Smooth muscle cell (in vitro differentiated cells): ENCODE data around the gene TENT5C. TPM values are rescaled to one million over a fixed set of nuclear protein-coding genes. Genes with fewer than 3 reads are reported as not detected.

Experiments used
- DNase-seq: peaks from one replicate; lab custom pipeline; 2025; ENCODE audit not compliant: unreplicated experiment; lab: John Stamatoyannopoulos, UW
- H2AFZ ChIP-seq: fragments of 200-600 bp; sonication (generic); 2 replicates; pipeline ENCODE4 v1.6.0; 2016; ENCODE audit warnings: antibody characterized with exemption, low read depth, mild to moderate bottlenecking
- H3F3A ChIP-seq: fragments of 200-600 bp; sonication (generic); 2 replicates; pipeline ENCODE4 v1.6.0; 2017; ENCODE audit warnings: antibody characterized with exemption, low read depth
- H3K27ac ChIP-seq: fragments of 200-600 bp; sonication (generic); 2 replicates; pipeline ENCODE4 v1.5.1; 2016; ENCODE audit warnings: low read depth, mild to moderate bottlenecking
- H3K27me3 ChIP-seq: fragments of 200-600 bp; sonication (generic); 2 replicates; pipeline ENCODE4 v1.6.1; 2016; ENCODE audit warnings: low read depth, mild to moderate bottlenecking
- H3K36me3 ChIP-seq: fragments of 200-600 bp; sonication (generic); 2 replicates; pipeline ENCODE4 v1.5.1; 2016; ENCODE audit warnings: low read depth
- H3K4me1 ChIP-seq: fragments of 200-600 bp; sonication (generic); 2 replicates; pipeline ENCODE4 v1.5.1; 2016; ENCODE audit warnings: low read depth
- H3K4me2 ChIP-seq: fragments of 200-600 bp; sonication (generic); 2 replicates; pipeline ENCODE4 v1.6.0; 2016; ENCODE audit warnings: mild to moderate bottlenecking
- H3K4me3 ChIP-seq: fragments of 200-600 bp; sonication (generic); 2 replicates; pipeline ENCODE4 v1.5.1; 2016; ENCODE audit warnings: mild to moderate bottlenecking
- H3K79me2 ChIP-seq: fragments of 200-600 bp; sonication (generic); 2 replicates; pipeline ENCODE4 v1.6.0; 2016; ENCODE audit warnings: low read depth, mild to moderate bottlenecking
- H3K9ac ChIP-seq: fragments of 200-600 bp; sonication (generic); 2 replicates; pipeline ENCODE4 v1.6.0; 2016; ENCODE audit warnings: low read depth
- H3K9me3 ChIP-seq: fragments of 200-600 bp; sonication (generic); replicated peaks from 2 replicates; pipeline ENCODE4 v1.5.1; 2016; ENCODE audit warnings: low read depth
- H4K20me1 ChIP-seq: fragments of 200-600 bp; sonication (generic); 2 replicates; pipeline ENCODE4 v1.6.0; 2016; ENCODE audit warnings: low read depth
- CTCF ChIP-seq: fragments of 200-600 bp; sonication (generic); IDR thresholded peaks from 2 replicates; pipeline ENCODE4 v1.5.1; 2017; ENCODE audit warnings: borderline replicate concordance, mild to moderate bottlenecking, antibody characterized with exemption; ENCODE audit not compliant: insufficient read depth, poor library complexity, severe bottlenecking
- WGBS: methylation state at CpG from one replicate; pipeline ENCODE4 v1.1.7; 2016; ENCODE audit warnings: low lambda C conversion rate; 5-methylcytosine and 5-hydroxymethylcytosine counted together
- polyA plus RNA-seq: library from polyadenylated mRNA; unstranded; fragments of >200 nt; fragmentation: Nextera tagmentation; extraction: Ambion mirVana; gene quantifications from 2 replicates; pipeline ENCODE4 v1.2.1, GENCODE V29; 2016
- total RNA-seq: library from RNA; depleted of rRNA; stranded (reverse); fragments of >200 nt; gene quantifications from 2 replicates; pipeline ENCODE4 v1.2.3, GENCODE V29; 2014

Gene TENT5C
- total and polyA plus RNA-seq, 2 experiments from 2014 or later: 5.3 to 5.7 TPM

DNA sequence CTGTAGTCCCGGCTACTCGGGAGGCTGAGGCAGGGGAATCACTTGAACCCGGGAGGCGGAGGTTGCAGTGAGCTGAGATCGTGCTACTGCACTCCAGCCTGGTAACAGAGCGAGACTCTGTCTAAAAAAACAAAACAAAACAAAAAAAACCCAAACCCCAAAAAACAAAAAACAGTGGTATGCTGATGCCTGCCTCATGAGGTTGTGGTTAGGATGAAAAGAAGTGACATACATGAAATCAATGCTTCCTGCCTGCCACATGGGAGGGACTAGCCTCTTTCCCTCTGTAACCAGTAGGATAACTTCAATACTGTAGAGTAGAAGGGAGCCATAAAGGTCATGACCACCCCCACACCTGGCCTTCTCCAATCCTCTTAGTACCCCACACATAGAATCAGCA is 55.2 kb downstream of the TENT5C start:
- H3K4me2 ChIP-seq: no peak overlapping the region
- no peaks in the 10 kb centered on the region for H3K36me3 ChIP-seq
- no peaks in the 10 kb centered on the region for H4K20me1 ChIP-seq
- H3F3A ChIP-seq: peaks cover 4% of the 10 kb centered on the region
- H3K27ac ChIP-seq: no peak overlapping the region
- WGBS: 98% methylated on average over 6 of the region's 6 CpGs
- H3K27me3 ChIP-seq: no peaks in the 10 kb centered on the region
- DNase-seq: no peak
- H3K9me3 ChIP-seq: no peaks in the 10 kb centered on the region
- TF ChIP-seq CTCF: no peak
- H3K9ac ChIP-seq: no peak overlapping the region
- no peak overlapping the region for H2AFZ ChIP-seq
- H3K4me1 ChIP-seq: no peaks in the 10 kb centered on the region
- H3K79me2 ChIP-seq: no peaks in the 10 kb centered on the region
- no peak overlapping the region for H3K4me3 ChIP-seq

DNA sequence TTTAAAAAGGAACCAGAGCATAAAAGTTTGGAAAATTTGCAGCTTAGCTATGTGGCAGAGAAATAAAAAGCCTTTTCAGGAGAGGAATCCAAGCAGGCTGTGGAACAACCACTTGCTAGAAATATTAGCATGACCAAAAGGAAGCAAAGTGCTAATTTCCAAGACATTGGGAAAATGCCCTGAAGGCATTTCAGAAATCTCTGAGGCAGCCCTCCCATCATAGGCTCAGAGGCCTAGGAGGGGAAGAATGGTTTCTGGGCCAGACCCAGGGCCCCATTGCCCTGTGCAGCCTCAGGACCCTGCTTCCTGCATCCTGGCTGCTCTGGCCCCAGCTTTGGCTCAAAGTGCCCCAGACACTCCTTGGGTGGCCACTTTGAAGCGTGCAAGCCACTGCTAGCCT is 56.8 kb downstream of the TENT5C start:
- WGBS: 69% methylated on average over 1 of the region's 1 CpG
- Histone ChIP-seq H3K4me1 (no peaks in the 10 kb centered on the region), H4K20me1 (no peaks in the 10 kb centered on the region), H3K36me3 (no peaks in the 10 kb centered on the region), H3K4me2 (no peak overlapping the region), H3F3A (no peaks in the 10 kb centered on the region), H2AFZ (no peak overlapping the region), H3K9ac (no peak overlapping the region), H3K27me3 (no peaks in the 10 kb centered on the region), H3K9me3 (no peaks in the 10 kb centered on the region), H3K79me2 (no peaks in the 10 kb centered on the region), H3K27ac (no peak overlapping the region), H3K4me3 (no peak overlapping the region)
- no peak for TF ChIP-seq CTCF
- no peak for DNase-seq

DNA sequence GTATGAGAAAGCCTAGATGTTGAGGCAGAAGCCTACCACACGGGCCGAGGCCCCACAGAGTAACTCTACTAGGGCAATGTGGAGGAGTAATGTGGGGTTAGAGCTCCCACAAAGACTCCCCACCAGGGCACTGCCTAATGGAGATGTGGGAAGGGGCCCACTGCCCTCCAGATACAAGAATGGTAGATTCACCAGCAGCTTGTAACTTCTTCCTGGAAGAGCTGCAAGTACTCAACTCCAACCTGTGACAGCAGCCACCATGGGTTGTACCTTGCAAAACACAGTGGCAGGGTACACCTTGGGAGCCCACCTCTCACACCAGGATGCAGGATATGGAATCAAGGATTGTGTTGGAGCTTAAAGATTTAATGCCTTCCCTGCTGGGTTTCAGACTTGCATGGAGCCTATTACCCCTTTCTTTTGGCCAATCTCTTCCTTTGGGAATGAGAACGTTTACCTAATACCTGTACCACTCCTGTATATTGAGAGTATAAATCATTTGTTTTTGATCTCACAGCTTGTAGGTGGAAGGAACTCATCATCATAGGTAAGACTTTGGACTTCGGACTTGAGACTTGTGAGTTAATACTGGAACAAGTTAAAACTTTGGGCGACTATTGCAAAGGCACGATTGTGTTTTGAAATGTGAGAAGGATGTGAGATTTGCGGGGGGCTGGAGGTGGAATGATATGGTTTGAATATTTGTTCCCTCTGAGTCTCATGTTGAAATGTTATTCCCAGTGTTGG is 57.5 kb downstream of the TENT5C start:
- H3K9me3 ChIP-seq: no peaks in the 10 kb centered on the region
- no peak for TF ChIP-seq CTCF
- no peak for DNase-seq
- no peaks in the 10 kb centered on the region for H4K20me1 ChIP-seq
- H3K9ac ChIP-seq: no peak overlapping the region
- no peaks in the 10 kb centered on the region for H3K27me3 ChIP-seq
- H3K4me1 ChIP-seq: no peaks in the 10 kb centered on the region
- H3K4me3 ChIP-seq: no peak overlapping the region
- no peaks in the 10 kb centered on the region for H3K79me2 ChIP-seq
- H3K4me2 ChIP-seq: no peak overlapping the region
- no peaks in the 10 kb centered on the region for H3F3A ChIP-seq
- no peak overlapping the region for H2AFZ ChIP-seq
- no peak overlapping the region for H3K27ac ChIP-seq
- 96% methylated on average over 7 of the region's 7 CpGs for WGBS
- H3K36me3 ChIP-seq: no peaks in the 10 kb centered on the region

DNA sequence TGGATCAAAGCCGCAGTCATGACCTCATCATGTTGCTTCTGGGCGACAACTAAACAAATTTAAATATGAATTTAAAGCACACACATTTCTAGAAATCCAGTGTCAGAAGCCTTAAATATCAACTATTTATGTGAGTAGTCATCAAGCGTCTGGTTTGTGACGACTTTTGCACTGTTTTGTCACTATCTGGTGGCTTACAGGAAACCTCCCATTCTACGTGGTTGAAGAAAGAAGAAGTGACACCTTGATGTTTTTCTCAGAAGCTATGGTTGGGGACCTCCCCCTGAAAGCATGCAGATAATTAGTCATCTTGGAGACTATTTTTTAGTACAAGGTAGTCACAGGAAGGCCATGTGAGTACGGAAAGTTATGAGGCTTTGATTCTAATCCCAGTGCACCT is 58.5 kb downstream of the TENT5C start:
- no peak for DNase-seq
- H3K79me2 ChIP-seq: no peaks in the 10 kb centered on the region
- no peaks in the 10 kb centered on the region for H3K36me3 ChIP-seq
- H3K27ac ChIP-seq: no peak overlapping the region
- 75% methylated on average over 6 of the region's 6 CpGs for WGBS
- no peak overlapping the region for H3K9ac ChIP-seq
- H3K4me2 ChIP-seq: no peak overlapping the region
- H3K27me3 ChIP-seq: no peaks in the 10 kb centered on the region
- H3F3A ChIP-seq: no peaks in the 10 kb centered on the region
- no peaks in the 10 kb centered on the region for H4K20me1 ChIP-seq
- no peaks in the 10 kb centered on the region for H3K4me1 ChIP-seq
- no peaks in the 10 kb centered on the region for H3K9me3 ChIP-seq
- no peak overlapping the region for H3K4me3 ChIP-seq
- no peak overlapping the region for H2AFZ ChIP-seq
- TF ChIP-seq CTCF: no peak
